MM.1S (cell line): ENCODE results near the gene NRXN3.

Experiments
- CTCF ChIP-seq: fragments of 300-600 bp; sonication (generic); IDR thresholded peaks from 2 replicates; pipeline ENCODE4 v1.5.1; 2016; ENCODE audit warnings: antibody characterized with exemption, low read length, mixed read lengths
- EZH2 ChIP-seq: fragments of 300-600 bp; sonication (generic); optimal IDR thresholded peaks from 2 replicates; pipeline ENCODE3; 2017; ENCODE audit warnings: low read depth, mild to moderate bottlenecking, antibody characterized with exemption, low read length, mixed read lengths
- EZH2phosphoT487 ChIP-seq: fragments of 300-600 bp; sonication (generic); IDR thresholded peaks from 2 replicates; pipeline ENCODE4 v1.6.1; 2018; ENCODE audit warnings: antibody characterized with exemption, low read length

- TF ChIP-seq CTCF (no peak), EZH2 (no peak), EZH2phosphoT487 (no peak)
Measured at GRCh38 chr14:78904094-78904493, 733.9 kb downstream of the NRXN3 start.
